Effector memory CD4-positive, alpha-beta T cell (primary cell): ENCODE results near the gene PIAS3.
"Not testable (repeated sequence)": the region's sequence is repeated elsewhere in the genome, so short reads cannot be mapped to it uniquely, and the experiment has no call there.

Source experiments
- DNase-seq, 3 donors: peaks; one replicate each; pipeline ENCODE4 v3.0.0-alpha.2; 2020
- H3K27ac ChIP-seq: 2 replicates; pipeline ENCODE4 v1.7.0; 2013; ENCODE audit warnings: mild to moderate bottlenecking, low read length, moderate library complexity; ENCODE audit not compliant: insufficient read depth, poor library complexity, severe bottlenecking
- H3K27me3 ChIP-seq: replicated peaks from 2 replicates; pipeline ENCODE4 v1.7.0; 2013; ENCODE audit warnings: mild to moderate bottlenecking, low read length; ENCODE audit not compliant: insufficient read depth, control insufficient read depth, poor library complexity, severe bottlenecking
- H3K36me3 ChIP-seq: 2 replicates; pipeline ENCODE4 v1.7.0; 2013; ENCODE audit warnings: mild to moderate bottlenecking, low read length, moderate library complexity; ENCODE audit not compliant: control insufficient read depth, insufficient read depth
- H3K4me1 ChIP-seq: 2 replicates; pipeline ENCODE4 v1.7.0; 2013; ENCODE audit warnings: low read length, mild to moderate bottlenecking; ENCODE audit not compliant: control insufficient read depth, insufficient read depth, poor library complexity, severe bottlenecking
- H3K4me3 ChIP-seq: 2 replicates; pipeline ENCODE4 v1.7.0; 2013; ENCODE audit warnings: low read length, low read depth, mild to moderate bottlenecking; ENCODE audit not compliant: insufficient read depth, poor library complexity, severe bottlenecking
- H3K9me3 ChIP-seq: 2 replicates; pipeline ENCODE4 v1.7.0; 2013; ENCODE audit warnings: mild to moderate bottlenecking, low read length, moderate library complexity; ENCODE audit not compliant: control insufficient read depth

Gene PIAS3

GRCh38 chr1:145826030-145826429, 32.9 kb downstream of the PIAS3 start:
- H3K4me3 ChIP-seq: no peak overlapping the region
- H3K36me3 ChIP-seq: peaks cover 45% of the 10 kb centered on the region

GRCh38 chr1:145824499-145824842, 34.4 kb downstream of the PIAS3 start:
- Histone ChIP-seq H3K4me3 (peak overlapping the region; percentile 88), H3K9me3 (no peaks in the 10 kb centered on the region), H3K4me1 (peaks cover 7% of the 10 kb centered on the region), H3K36me3 (peaks cover 31% of the 10 kb centered on the region), H3K27ac (peak overlapping the region; percentile 80), H3K27me3 (no peaks in the 10 kb centered on the region)
- no peak for DNase-seq

More at GRCh38 chr1:145826030-145826429, 32.9 kb downstream of the PIAS3 start:
- no peak overlapping the region for H3K27ac ChIP-seq
- H3K4me1 ChIP-seq: peaks cover 7% of the 10 kb centered on the region
- H3K9me3 ChIP-seq: no peaks in the 10 kb centered on the region
- no peak for DNase-seq
- H3K27me3 ChIP-seq: no peaks in the 10 kb centered on the region

- no peaks in the 10 kb centered on the region for H3K9me3 ChIP-seq
- H3K4me1 ChIP-seq: peaks cover 7% of the 10 kb centered on the region
- H3K27me3 ChIP-seq: no peaks in the 10 kb centered on the region
- peak within 1 kb of the TSS; percentile 88 for H3K4me3 ChIP-seq
- peak; percentile 76 to 81 (median 79) for DNase-seq
- peaks cover 24% of the 10 kb centered on the region for H3K36me3 ChIP-seq
- H3K27ac ChIP-seq: peak within 1 kb of the TSS; percentile 80
Observed at GRCh38 chr1:145823565-145824498, 35.0 kb downstream of the PIAS3 start, which contains the start of the genes POLR3C and RNF115. Gene POLR3C (plus strand): TSS chr1:145824200. CDS start chr1:145825777, 1,577 bp downstream. Gene RNF115 (minus strand): TSS chr1:145824095. CDS start chr1:145823873, 222 bp downstream.

GRCh38 chr1:145822779-145823331, 36.0 kb downstream of the PIAS3 start:
- H3K4me1 ChIP-seq, H3K4me3 ChIP-seq, H3K9me3 ChIP-seq, H3K27ac ChIP-seq, H3K27me3 ChIP-seq, DNase-seq: not testable (repeated sequence)
- peaks cover 15% of the 10 kb centered on the region for H3K36me3 ChIP-seq

GRCh38 chr1:145818095-145818494, 40.8 kb downstream of the PIAS3 start:
- not testable (repeated sequence) for H3K27me3 ChIP-seq, H3K4me3 ChIP-seq, DNase-seq, H3K4me1 ChIP-seq, H3K9me3 ChIP-seq, H3K27ac ChIP-seq, H3K36me3 ChIP-seq

GRCh38 chr1:145812977-145813810, 45.7 kb downstream of the PIAS3 start:
- not testable (repeated sequence) for H3K4me1 ChIP-seq, H3K27me3 ChIP-seq, H3K36me3 ChIP-seq, DNase-seq, H3K4me3 ChIP-seq, H3K27ac ChIP-seq, H3K9me3 ChIP-seq

GRCh38 chr1:145806844-145807243, 52.0 kb downstream of the PIAS3 start:
- H3K9me3 ChIP-seq: no peaks in the 10 kb centered on the region
- no peak overlapping the region for H3K27ac ChIP-seq
- no peaks in the 10 kb centered on the region for H3K4me1 ChIP-seq
- no peaks in the 10 kb centered on the region for H3K27me3 ChIP-seq
- DNase-seq: no peak
- H3K36me3 ChIP-seq: no peaks in the 10 kb centered on the region
- H3K4me3 ChIP-seq: no peak overlapping the region

GRCh38 chr1:145806408-145806807, 52.5 kb downstream of the PIAS3 start:
- Histone ChIP-seq H3K4me3 (no peak overlapping the region), H3K27me3 (no peaks in the 10 kb centered on the region), H3K36me3 (no peaks in the 10 kb centered on the region), H3K27ac (no peak overlapping the region), H3K9me3 (no peaks in the 10 kb centered on the region), H3K4me1 (no peaks in the 10 kb centered on the region)
- no peak for DNase-seq

- H3K9me3 ChIP-seq: no peaks in the 10 kb centered on the region
- DNase-seq: no peak
- no peak overlapping the region for H3K27ac ChIP-seq
- H3K36me3 ChIP-seq: no peaks in the 10 kb centered on the region
- H3K27me3 ChIP-seq: no peaks in the 10 kb centered on the region
- no peaks in the 10 kb centered on the region for H3K4me1 ChIP-seq
- no peak overlapping the region for H3K4me3 ChIP-seq
Observed at GRCh38 chr1:145805057-145805456, 53.8 kb downstream of the PIAS3 start.
